A673 (cell line): Measurements from ENCODE around the gene LENG1.

Experiments
- CTCF ChIP-seq: fragments of 300-800, 200-600 bp; sonication (generic); conservative IDR thresholded peaks from 2 replicates; pipeline ENCODE4 v1.5.1; 2017; ENCODE audit warnings: low read depth, mild to moderate bottlenecking, antibody characterized with exemption, low read length, moderate library complexity, mixed read lengths
- EZH2 ChIP-seq: fragments of 200-600 bp; sonication (generic); IDR thresholded peaks from 2 replicates; pipeline ENCODE4 v1.6.1; 2017; ENCODE audit warnings: borderline replicate concordance, low read depth, mild to moderate bottlenecking, mixed read lengths, antibody characterized with exemption, low read length; ENCODE audit not compliant: poor library complexity, severe bottlenecking

- TF ChIP-seq CTCF (no peak), EZH2 (no peak)
Observed at GRCh38 chr19:54125713-54126112, 33.8 kb downstream of the LENG1 start.
